ENCODE results near the gene KRT23. TPM values are rescaled to one million over a fixed set of nuclear protein-coding genes. Genes with fewer than 3 reads are reported as not detected.

Gene KRT23
- total RNA-seq, 1 donor: 0.36 TPM

GRCh38 chr17:40879026-40879425, 58.4 kb downstream of the KRT23 start:
- TF ChIP-seq CTCF (IDR thresholded peaks at IDR 0.05; ENCODE audit: extremely low read depth, low read depth, low read length): no peak
- Histone ChIP-seq H3K36me3 (ENCODE audit: insufficient read depth, low read length) (no peaks in the 10 kb centered on the region), H3K4me2 (ENCODE audit: insufficient read depth, low read length) (no peak overlapping the region), H3K4me1 (ENCODE audit: insufficient read depth, low read length) (no peaks in the 10 kb centered on the region), H3K4me3 (ENCODE audit: insufficient read depth, low read length) (no peak overlapping the region), H3K27me3 (ENCODE audit: insufficient read depth, low read length) (no peaks in the 10 kb centered on the region), H2AFZ (ENCODE audit: low read length) (no peak overlapping the region), H3K9me3 (ENCODE audit: low read depth, low read length) (no peaks in the 10 kb centered on the region), H3K79me2 (ENCODE audit: insufficient read depth, low read length) (no peaks in the 10 kb centered on the region), H4K20me1 (ENCODE audit: insufficient read depth, low read length) (no peaks in the 10 kb centered on the region), H3K27ac (ENCODE audit: low read depth, low read length) (no peak overlapping the region)
- no peak for DNase-seq (ENCODE audit: insufficient read length, low spot score, missing footprints)

DNA sequence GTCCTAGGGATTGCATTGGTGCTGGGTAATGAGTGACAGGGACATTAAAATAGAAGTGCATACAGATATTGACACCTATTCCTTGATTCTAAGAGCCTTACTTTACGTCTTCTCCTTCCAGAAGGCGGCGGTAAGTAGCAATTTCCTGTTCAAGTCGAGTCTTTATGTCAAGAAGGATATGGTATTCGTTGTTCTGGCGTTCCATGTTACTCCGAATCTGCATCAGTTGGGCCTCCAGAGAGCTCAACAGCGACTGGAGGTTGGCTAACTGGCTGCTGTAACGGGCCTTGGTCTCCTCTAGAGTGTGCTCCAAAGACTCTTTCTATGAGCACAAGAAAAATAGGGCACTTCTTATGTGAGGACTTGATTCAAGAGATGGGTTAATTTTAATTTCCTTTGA, 59.4 kb downstream of the KRT23 start:
- H3K4me2 ChIP-seq (ENCODE audit: insufficient read depth, low read length): no peak overlapping the region
- H4K20me1 ChIP-seq (ENCODE audit: insufficient read depth, low read length): no peaks in the 10 kb centered on the region
- no peak overlapping the region for H3K4me3 ChIP-seq (ENCODE audit: insufficient read depth, low read length)
- TF ChIP-seq CTCF (IDR thresholded peaks at IDR 0.05; ENCODE audit: extremely low read depth, low read depth, low read length): no peak
- no peaks in the 10 kb centered on the region for H3K27me3 ChIP-seq (ENCODE audit: insufficient read depth, low read length)
- H3K36me3 ChIP-seq (ENCODE audit: insufficient read depth, low read length): no peaks in the 10 kb centered on the region
- H3K27ac ChIP-seq (ENCODE audit: low read depth, low read length): no peak overlapping the region
- DNase-seq (ENCODE audit: insufficient read length, low spot score, missing footprints): no peak
- H2AFZ ChIP-seq (ENCODE audit: low read length): no peak overlapping the region
- H3K79me2 ChIP-seq (ENCODE audit: insufficient read depth, low read length): no peaks in the 10 kb centered on the region
- H3K4me1 ChIP-seq (ENCODE audit: insufficient read depth, low read length): peaks cover 7% of the 10 kb centered on the region
- no peaks in the 10 kb centered on the region for H3K9me3 ChIP-seq (ENCODE audit: low read depth, low read length)

DNA sequence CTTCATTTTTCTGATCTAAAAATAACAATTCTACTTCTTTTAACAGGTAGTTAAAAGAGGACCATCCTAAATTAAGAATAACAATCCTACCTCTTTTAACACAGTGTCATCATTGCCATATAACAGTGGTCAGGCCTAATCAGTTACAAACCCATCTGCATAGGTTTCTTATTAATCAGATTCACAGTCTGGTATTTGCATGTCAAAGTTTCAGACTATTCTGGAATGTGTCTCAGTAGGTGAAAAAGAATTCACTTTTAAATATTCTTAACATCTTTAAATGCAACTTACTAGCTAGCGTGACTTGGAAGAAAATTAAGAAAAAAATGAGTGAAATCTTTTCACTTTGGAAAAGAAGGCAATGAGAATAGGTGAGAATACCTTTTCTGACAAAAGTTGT, 63.6 kb downstream of the KRT23 start:
- no peaks in the 10 kb centered on the region for H4K20me1 ChIP-seq (ENCODE audit: insufficient read depth, low read length)
- H3K27ac ChIP-seq (ENCODE audit: low read depth, low read length): no peak overlapping the region
- no peak overlapping the region for H3K4me3 ChIP-seq (ENCODE audit: insufficient read depth, low read length)
- H3K9me3 ChIP-seq (ENCODE audit: low read depth, low read length): no peaks in the 10 kb centered on the region
- no peak for TF ChIP-seq CTCF (IDR thresholded peaks at IDR 0.05; ENCODE audit: extremely low read depth, low read depth, low read length)
- no peak overlapping the region for H3K4me2 ChIP-seq (ENCODE audit: insufficient read depth, low read length)
- H3K27me3 ChIP-seq (ENCODE audit: insufficient read depth, low read length): no peaks in the 10 kb centered on the region
- no peak for DNase-seq (ENCODE audit: insufficient read length, low spot score, missing footprints)
- peaks cover 9% of the 10 kb centered on the region for H3K4me1 ChIP-seq (ENCODE audit: insufficient read depth, low read length)
- H3K79me2 ChIP-seq (ENCODE audit: insufficient read depth, low read length): no peaks in the 10 kb centered on the region
- H2AFZ ChIP-seq (ENCODE audit: low read length): no peak overlapping the region
- H3K36me3 ChIP-seq (ENCODE audit: insufficient read depth, low read length): no peaks in the 10 kb centered on the region

DNA sequence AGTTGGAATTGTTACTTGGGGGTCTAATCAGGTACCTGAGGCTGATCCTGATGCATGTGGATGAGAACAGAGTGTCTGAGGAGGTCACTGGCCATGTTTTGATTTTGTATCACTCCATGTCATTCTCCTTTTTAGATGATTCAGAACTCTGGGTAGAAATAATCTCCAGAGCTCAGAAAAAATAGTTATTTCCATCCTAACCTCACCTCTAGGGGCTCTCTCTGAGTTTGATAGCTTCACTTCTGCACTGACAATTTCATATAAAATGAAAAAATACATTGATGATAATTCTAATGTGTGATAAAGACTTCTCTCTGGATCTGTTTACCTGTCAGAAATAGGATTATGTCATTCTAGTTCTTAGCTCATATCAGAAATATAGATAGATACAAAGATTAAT, 64.2 kb downstream of the KRT23 start:
- peak; percentile 35 for TF ChIP-seq CTCF (IDR thresholded peaks at IDR 0.05; ENCODE audit: extremely low read depth, low read depth, low read length)
- Histone ChIP-seq H3K27me3 (ENCODE audit: insufficient read depth, low read length) (no peaks in the 10 kb centered on the region), H3K79me2 (ENCODE audit: insufficient read depth, low read length) (no peaks in the 10 kb centered on the region), H3K4me2 (ENCODE audit: insufficient read depth, low read length) (no peak overlapping the region), H4K20me1 (ENCODE audit: insufficient read depth, low read length) (no peaks in the 10 kb centered on the region), H3K4me1 (ENCODE audit: insufficient read depth, low read length) (peaks cover 9% of the 10 kb centered on the region), H3K36me3 (ENCODE audit: insufficient read depth, low read length) (no peaks in the 10 kb centered on the region), H3K27ac (ENCODE audit: low read depth, low read length) (no peak overlapping the region), H3K9me3 (ENCODE audit: low read depth, low read length) (no peaks in the 10 kb centered on the region), H3K4me3 (ENCODE audit: insufficient read depth, low read length) (no peak overlapping the region), H2AFZ (ENCODE audit: low read length) (no peak overlapping the region)
- no peak for DNase-seq (ENCODE audit: insufficient read length, low spot score, missing footprints)

Other genes starting within 250 kb of the KRT23 start
- not detected in 2 replicates for gene KRT24, start 233.9 kb downstream of the KRT23 start, total RNA-seq
- gene KRT25, start 182.3 kb downstream of the KRT23 start, total RNA-seq: not detected in 2 replicates
- gene KRT26, start 165.4 kb downstream of the KRT23 start, total RNA-seq: not detected in 2 replicates
- gene KRT27, start 155.1 kb downstream of the KRT23 start, total RNA-seq: not detected in 2 replicates
- not detected in 2 replicates for gene KRT28, start 137.7 kb downstream of the KRT23 start, total RNA-seq
- 2.2 and 2.4 TPM in 2 replicates for gene KRT10, start 115.0 kb downstream of the KRT23 start, total RNA-seq
- not detected in 2 replicates for gene KRT12, start 70.4 kb downstream of the KRT23 start, total RNA-seq
- not detected in 2 replicates for gene KRT20, start 52.4 kb downstream of the KRT23 start, total RNA-seq
- 0.36 TPM in 1 of 2 replicates, not detected in the other for gene KRT39, start 29.3 kb upstream of the KRT23 start, total RNA-seq
- under 0.01 TPM in 1 of 2 replicates, not detected in the other for gene KRT40, start 46.7 kb upstream of the KRT23 start, total RNA-seq
- gene KRTAP3-3, start 56.5 kb upstream of the KRT23 start, total RNA-seq: not detected in 2 replicates
- gene KRTAP3-2, start 62.3 kb upstream of the KRT23 start, total RNA-seq: not detected in 2 replicates
- not detected in 2 replicates for gene KRTAP3-1, start 71.5 kb upstream of the KRT23 start, total RNA-seq
- gene KRTAP1-5, start 89.6 kb upstream of the KRT23 start, total RNA-seq: 25.0 and 31.8 TPM in 2 replicates
- not detected in 2 replicates for gene KRTAP1-4, start 92.5 kb upstream of the KRT23 start, total RNA-seq
- gene KRTAP1-3, start 97.2 kb upstream of the KRT23 start, total RNA-seq: not detected in 2 replicates
- gene KRTAP1-1, start 103.8 kb upstream of the KRT23 start, total RNA-seq: 2.2 and 2.4 TPM in 2 replicates
- not detected in 2 replicates for gene KRTAP2-1, start 109.7 kb upstream of the KRT23 start, total RNA-seq
- gene KRTAP2-2, start 117.6 kb upstream of the KRT23 start, total RNA-seq: not detected in 2 replicates
- gene KRTAP2-3, start 122.5 kb upstream of the KRT23 start, total RNA-seq: 0.29 TPM in 1 of 2 replicates, not detected in the other
- gene KRTAP2-4, start 128.2 kb upstream of the KRT23 start, total RNA-seq: not detected in 2 replicates
- gene KRTAP4-7, start 146.5 kb upstream of the KRT23 start, total RNA-seq: under 0.01 and 0.72 TPM in 2 replicates
- gene KRTAP4-8, start 160.5 kb upstream of the KRT23 start, total RNA-seq: not detected in 2 replicates
- not detected in 2 replicates for gene KRTAP4-16, start 164.6 kb upstream of the KRT23 start, total RNA-seq
- not detected in 2 replicates for gene KRTAP4-9, start 167.7 kb upstream of the KRT23 start, total RNA-seq
- not detected in 2 replicates for gene KRTAP4-11, start 180.7 kb upstream of the KRT23 start, total RNA-seq
- gene KRTAP4-12, start 186.5 kb upstream of the KRT23 start, total RNA-seq: not detected in 2 replicates
- gene KRTAP4-6, start 202.9 kb upstream of the KRT23 start, total RNA-seq: not detected in 2 replicates
- not detected in 2 replicates for gene KRTAP4-5, start 212.2 kb upstream of the KRT23 start, total RNA-seq
- gene KRTAP4-4, start 223.1 kb upstream of the KRT23 start, total RNA-seq: not detected in 2 replicates
- gene KRTAP4-3, start 230.6 kb upstream of the KRT23 start, total RNA-seq: not detected in 2 replicates
- gene KRTAP4-2, start 240.6 kb upstream of the KRT23 start, total RNA-seq: not detected in 2 replicates
- not detected in 2 replicates for gene KRTAP4-1, start 247.3 kb upstream of the KRT23 start, total RNA-seq

All from osteoblast (primary cell).